ENCODE data around the gene ALAS1. TPM values are rescaled to one million over a fixed set of nuclear protein-coding genes. Genes with fewer than 3 reads are reported as not detected.
"Not testable (repeated sequence)": the region's sequence is repeated elsewhere in the genome, so short reads cannot be mapped to it uniquely, and the experiment has no call there.

ALAS1 gene
- total and polyA plus RNA-seq, 12 donors, result 64.9 to 3,700 (median 650) TPM

DNA sequence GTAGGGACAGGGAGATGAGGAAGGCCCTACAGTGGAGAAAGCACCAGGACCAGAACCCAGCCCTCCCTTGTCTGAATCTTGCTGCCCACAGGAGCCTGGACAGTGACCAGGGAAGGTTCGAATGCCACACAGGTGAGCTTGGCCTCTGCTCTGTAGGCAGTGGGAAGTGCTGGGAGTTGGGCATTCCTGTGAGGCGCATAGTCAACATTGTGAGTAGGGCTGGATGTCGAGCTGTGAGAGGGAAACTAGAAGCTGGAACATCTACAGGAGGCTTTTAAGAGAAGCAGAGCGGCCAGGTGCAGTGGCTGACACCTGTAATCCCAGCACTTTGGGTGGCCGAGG is 20.3 kb upstream of the ALAS1 start:
- H3K27me3 ChIP-seq, result no peaks in the 10 kb centered on the region
- WGBS, 4 donors, result 69 to 85% (median 80%) methylated on average over 5 of the region's 5 CpGs
- H3K9me3 ChIP-seq (replicated peaks in 1 of 3), result no peaks in the 10 kb centered on the region
- H3K27ac ChIP-seq, result peak overlapping the region; percentile 50 to 96 (median 89)
- no peak overlapping the region for H3K4me3 ChIP-seq
- peak in 1 of 7 donors; percentile 39 for DNase-seq
- intact Hi-C loops (cut with DNase I), result no loop called here
- TF ChIP-seq, protein P1, sequence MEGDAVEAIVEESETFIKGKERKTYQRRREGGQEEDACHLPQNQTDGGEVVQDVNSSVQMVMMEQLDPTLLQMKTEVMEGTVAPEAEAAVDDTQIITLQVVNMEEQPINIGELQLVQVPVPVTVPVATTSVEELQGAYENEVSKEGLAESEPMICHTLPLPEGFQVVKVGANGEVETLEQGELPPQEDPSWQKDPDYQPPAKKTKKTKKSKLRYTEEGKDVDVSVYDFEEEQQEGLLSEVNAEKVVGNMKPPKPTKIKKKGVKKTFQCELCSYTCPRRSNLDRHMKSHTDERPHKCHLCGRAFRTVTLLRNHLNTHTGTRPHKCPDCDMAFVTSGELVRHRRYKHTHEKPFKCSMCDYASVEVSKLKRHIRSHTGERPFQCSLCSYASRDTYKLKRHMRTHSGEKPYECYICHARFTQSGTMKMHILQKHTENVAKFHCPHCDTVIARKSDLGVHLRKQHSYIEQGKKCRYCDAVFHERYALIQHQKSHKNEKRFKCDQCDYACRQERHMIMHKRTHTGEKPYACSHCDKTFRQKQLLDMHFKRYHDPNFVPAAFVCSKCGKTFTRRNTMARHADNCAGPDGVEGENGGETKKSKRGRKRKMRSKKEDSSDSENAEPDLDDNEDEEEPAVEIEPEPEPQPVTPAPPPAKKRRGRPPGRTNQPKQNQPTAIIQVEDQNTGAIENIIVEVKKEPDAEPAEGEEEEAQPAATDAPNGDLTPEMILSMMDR (IDR thresholded peaks at IDR 0.05), result no peak
- no peak for TF ChIP-seq POLR2A (IDR thresholded peaks at IDR 0.05)
- H3K4me1 ChIP-seq (replicated peaks in 1 of 2), result peaks cover 26 to 35% of the 10 kb centered on the region in 2 donors
- H3K36me3 ChIP-seq (replicated peaks in 1 of 2), result no peaks in the 10 kb centered on the region

DNA sequence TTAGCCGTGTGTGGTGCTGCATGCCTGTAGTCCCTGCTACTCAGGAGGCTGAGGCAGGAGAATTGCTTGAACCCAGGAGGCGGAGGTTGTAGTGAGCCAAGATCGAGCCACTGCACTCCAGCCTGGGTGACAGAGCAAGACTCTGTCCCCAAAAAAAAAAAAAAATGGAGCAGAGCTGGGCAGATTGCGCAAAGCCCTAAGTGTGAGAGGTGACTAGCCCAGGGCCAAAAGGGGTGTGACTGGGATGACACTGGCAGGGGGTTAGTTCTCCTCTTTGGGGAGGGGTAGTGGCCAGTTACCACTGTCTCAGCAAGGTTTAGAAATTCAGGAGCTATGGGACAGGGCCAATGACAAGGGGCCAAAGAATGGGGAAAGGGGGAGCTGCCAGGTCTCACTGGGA is 19.8 kb upstream of the ALAS1 start:
- H3K9me3 ChIP-seq (replicated peaks in 1 of 3); H3K27me3 ChIP-seq; H3K4me3 ChIP-seq; H3K36me3 ChIP-seq (replicated peaks in 1 of 2); intact Hi-C loops (cut with DNase I): not testable (repeated sequence)
- DNase-seq, result peak in 2 of 7 donors; percentile 26 to 68
- WGBS, 4 donors, result 59 to 77% (median 72%) methylated on average over 4 of the region's 4 CpGs
- H3K4me1 ChIP-seq (replicated peaks in 1 of 2), result peaks cover 26 to 38% of the 10 kb centered on the region in 2 donors
- H3K27ac ChIP-seq, result peak overlapping the region; percentile 50 to 96 (median 89)

DNA sequence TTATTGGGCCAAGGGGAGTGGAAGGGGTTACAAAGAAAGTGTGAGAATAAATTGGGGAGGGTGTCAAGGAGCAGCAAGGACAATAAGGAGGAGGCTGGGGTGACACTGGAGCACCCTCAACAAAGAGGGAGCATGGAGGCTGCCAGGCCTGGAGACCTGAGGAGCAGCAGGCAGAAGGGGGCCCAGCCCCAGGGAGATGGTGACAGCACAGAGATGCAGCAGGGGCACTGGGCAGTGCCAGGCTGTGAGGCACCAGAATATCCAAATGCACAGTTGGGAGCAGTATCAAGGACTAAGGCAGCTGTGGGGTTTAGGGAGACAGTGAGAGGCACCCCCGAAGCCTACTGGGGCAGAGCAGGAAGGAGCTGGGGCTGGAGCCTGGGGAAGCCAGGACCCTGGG is 19.4 kb upstream of the ALAS1 start:
- intact Hi-C loops (cut with DNase I), result no loop called here
- DNase-seq, result peak in 1 of 7 donors; percentile 18
- Histone ChIP-seq H3K36me3 (replicated peaks in 1 of 2) (no peaks in the 10 kb centered on the region), H3K4me3 (no peak overlapping the region), H3K9me3 (replicated peaks in 1 of 3) (no peaks in the 10 kb centered on the region), H3K4me1 (replicated peaks in 1 of 2) (peaks cover 26 to 41% of the 10 kb centered on the region in 2 donors), H3K27me3 (no peaks in the 10 kb centered on the region), H3K27ac (peak overlapping the region; percentile 50 to 96 (median 89))
- 94 to 100% (median 100%) methylated on average over 1 of the region's 1 CpG for WGBS, 4 donors
- TF ChIP-seq, protein P1 (IDR thresholded peaks at IDR 0.05), result no peak
- TF ChIP-seq POLR2A (IDR thresholded peaks at IDR 0.05), result no peak

- DNase-seq, result peak; percentile 74 to 91 (median 87)
- Histone ChIP-seq H3K36me3 (replicated peaks in 1 of 2) (no peaks in the 10 kb centered on the region), H3K4me3 (no peak overlapping the region), H3K27ac (peak overlapping the region; percentile 73 to 98 (median 89)), H3K4me1 (replicated peaks in 1 of 2) (peaks cover 24 to 37% of the 10 kb centered on the region in 2 donors), H3K27me3 (no peaks in the 10 kb centered on the region), H3K9me3 (replicated peaks in 1 of 3) (no peaks in the 10 kb centered on the region)
- TF ChIP-seq POLR2A (IDR thresholded peaks at IDR 0.05), result peak in 1 of 2 donors; percentile 68
- TF ChIP-seq, protein P1 (IDR thresholded peaks at IDR 0.05), result no peak
- intact Hi-C loops (cut with DNase I), result no loop called here
- WGBS, 4 donors, result 28 to 39% (median 36%) methylated on average over 2 to 4 of the region's 4 CpGs
Observed at GRCh38 chr3:52181543-52181942, 16.4 kb upstream of the ALAS1 start.

DNA sequence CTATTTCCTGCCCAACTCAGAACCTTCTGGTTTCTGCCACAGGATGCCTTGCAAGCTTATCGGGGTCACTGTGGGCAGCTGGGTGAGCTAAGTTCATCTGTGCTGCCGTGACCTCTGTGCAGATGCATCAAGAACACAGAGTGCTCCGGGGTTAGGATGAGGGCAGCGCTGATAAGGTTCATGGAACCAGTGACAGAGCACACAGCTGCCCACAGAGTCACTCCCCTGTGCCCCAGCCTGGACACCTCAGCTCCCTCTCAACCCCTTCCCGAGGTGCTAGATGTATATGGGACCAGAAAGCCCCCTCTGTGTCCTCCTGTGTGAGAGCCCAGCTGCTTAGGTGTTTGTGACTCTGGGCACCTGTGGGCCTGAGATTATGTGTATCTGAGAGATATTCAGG is 15.8 kb upstream of the ALAS1 start:
- intact Hi-C loops (cut with DNase I), result no loop called here
- no peak overlapping the region for H3K4me3 ChIP-seq
- peak overlapping the region; percentile 73 to 98 (median 89) for H3K27ac ChIP-seq
- WGBS, 4 donors, result 42 to 49% (median 46%) methylated on average over 5 of the region's 5 CpGs; no CpG with 5 or more reads in 1 of the 4 donors
- TF ChIP-seq, protein P1 (IDR thresholded peaks at IDR 0.05), result no peak
- peak in 1 of 2 donors; percentile 2 for TF ChIP-seq POLR2A (IDR thresholded peaks at IDR 0.05)
- DNase-seq, result peak; percentile 64 to 94 (median 90)
- no peaks in the 10 kb centered on the region for H3K9me3 ChIP-seq (replicated peaks in 1 of 3)
- no peaks in the 10 kb centered on the region for H3K36me3 ChIP-seq (replicated peaks in 1 of 2)
- H3K27me3 ChIP-seq, result no peaks in the 10 kb centered on the region
- peaks cover 18 to 30% of the 10 kb centered on the region in 2 donors for H3K4me1 ChIP-seq (replicated peaks in 1 of 2)

All from adrenal gland (tissue), 12 donors.